Type B pancreatic cell (in vitro differentiated cells): ENCODE data around the gene PYGB. TPM values are rescaled to one million over a fixed set of nuclear protein-coding genes. Genes with fewer than 3 reads are reported as not detected.

Source experiments
- DNase-seq: peaks from one replicate; pipeline ENCODE4 v3.0.0; 2021; ENCODE audit warnings: mixed read lengths; ENCODE audit not compliant: unreplicated experiment; ENCODE audit errors: extremely low spot score
- H3K27ac Mint-ChIP-seq: 2 replicates; pipeline ENCODE4 v1.8.0; 2021; ENCODE audit warnings: mild to moderate bottlenecking, mixed read lengths
- H3K27me3 Mint-ChIP-seq: 2 replicates; pipeline ENCODE4 v1.8.0; 2021; ENCODE audit warnings: mixed read lengths
- H3K36me3 Mint-ChIP-seq: 2 replicates; pipeline ENCODE4 v1.8.0; 2021; ENCODE audit warnings: mixed read lengths
- H3K4me1 Mint-ChIP-seq: one replicate; pipeline ENCODE4 v1.8.0; 2021; ENCODE audit warnings: mixed read lengths; ENCODE audit not compliant: unreplicated experiment
- H3K4me3 Mint-ChIP-seq: 2 replicates; pipeline ENCODE4 v1.8.0; 2021; ENCODE audit warnings: mild to moderate bottlenecking, mixed read lengths
- H3K9me3 Mint-ChIP-seq: 2 replicates; pipeline ENCODE4 v1.8.0; 2021; ENCODE audit warnings: mixed read lengths
- CTCF ChIP-seq: fragments of 200-600 bp; sonication (generic); conservative IDR thresholded peaks from 2 replicates; pipeline ENCODE4 v1.5.0; 2021; ENCODE audit warnings: antibody characterized with exemption, mild to moderate bottlenecking
- total RNA-seq: library from RNA; stranded (reverse); gene quantifications from 2 replicates; pipeline ENCODE4 v1.2.1, GENCODE V29; 2021; ENCODE audit warnings: low replicate concordance

Gene PYGB
- total RNA-seq, 1 donor from 2014 or later = 52.2 TPM

GRCh38 chr20:25270829-25271251 lies 23.0 kb downstream of the PYGB start:
- H3K27me3 Mint-ChIP-seq = no peaks in the 10 kb centered on the region
- H3K4me3 Mint-ChIP-seq = no peak overlapping the region
- no peaks in the 10 kb centered on the region for H3K4me1 Mint-ChIP-seq
- TF ChIP-seq CTCF = no peak
- no peaks in the 10 kb centered on the region for H3K9me3 Mint-ChIP-seq
- no peak for DNase-seq
- H3K36me3 Mint-ChIP-seq = peaks cover 13% of the 10 kb centered on the region
- H3K27ac Mint-ChIP-seq = no peak overlapping the region

DNA sequence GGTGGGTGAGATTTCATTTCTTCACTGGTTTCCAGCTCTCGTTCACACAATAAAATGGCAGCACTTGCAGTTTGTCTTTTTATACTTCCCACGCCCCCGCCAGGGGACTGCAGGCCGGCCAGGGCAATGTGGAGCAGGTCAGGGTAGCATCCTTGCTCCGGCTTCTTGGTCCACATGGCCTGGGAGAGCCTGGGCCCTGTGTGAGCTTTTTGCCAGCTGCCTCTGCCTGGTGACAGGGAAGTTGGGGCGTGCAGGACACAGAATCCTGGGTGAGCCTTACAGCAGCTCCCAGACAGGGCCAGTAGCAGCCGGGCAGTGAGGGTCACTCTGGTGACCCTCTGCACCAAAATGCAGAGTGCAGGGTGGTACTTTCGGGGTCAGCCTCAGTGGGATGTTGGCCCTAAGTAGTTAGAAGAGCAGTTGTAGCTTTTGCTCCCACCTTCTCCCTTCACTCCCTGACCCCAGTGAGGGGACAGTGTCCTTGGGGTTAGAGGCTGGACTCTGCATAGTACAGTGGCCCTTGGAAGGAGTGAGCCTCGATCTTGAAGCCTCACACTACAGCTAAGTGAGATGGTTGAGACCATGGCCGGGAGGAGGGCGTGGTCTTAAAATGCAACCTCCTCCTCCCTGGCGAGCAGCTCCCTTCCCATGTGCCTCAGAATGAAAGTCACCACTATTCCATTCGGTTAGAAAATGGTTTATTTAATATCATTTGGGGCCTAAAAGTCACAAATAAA lies 23.8 kb downstream of the PYGB start:
- no peak for TF ChIP-seq CTCF
- Mint-ChIP-seq H3K4me3 (no peak overlapping the region), H3K27me3 (no peaks in the 10 kb centered on the region), H3K27ac (no peak overlapping the region), H3K9me3 (no peaks in the 10 kb centered on the region), H3K36me3 (peaks cover 13% of the 10 kb centered on the region), H3K4me1 (no peaks in the 10 kb centered on the region)
- no peak for DNase-seq

- H3K4me1 Mint-ChIP-seq = no peaks in the 10 kb centered on the region
- no peak for DNase-seq
- peaks cover 13% of the 10 kb centered on the region for H3K36me3 Mint-ChIP-seq
- H3K4me3 Mint-ChIP-seq = no peak overlapping the region
- no peak overlapping the region for H3K27ac Mint-ChIP-seq
- H3K9me3 Mint-ChIP-seq = no peaks in the 10 kb centered on the region
- no peak for TF ChIP-seq CTCF
- H3K27me3 Mint-ChIP-seq = no peaks in the 10 kb centered on the region
These were observed 24.5 kb downstream of the PYGB start for GRCh38 chr20:25272223-25273000.

GRCh38 chr20:25273046-25273445 lies 25.2 kb downstream of the PYGB start:
- no peak for TF ChIP-seq CTCF
- Mint-ChIP-seq H3K9me3 (no peaks in the 10 kb centered on the region), H3K27ac (no peak overlapping the region), H3K4me3 (no peak overlapping the region), H3K36me3 (peaks cover 13% of the 10 kb centered on the region), H3K27me3 (no peaks in the 10 kb centered on the region), H3K4me1 (no peaks in the 10 kb centered on the region)
- DNase-seq = no peak

- H3K9me3 Mint-ChIP-seq = no peaks in the 10 kb centered on the region
- peaks cover 11% of the 10 kb centered on the region for H3K36me3 Mint-ChIP-seq
- no peaks in the 10 kb centered on the region for H3K27me3 Mint-ChIP-seq
- no peaks in the 10 kb centered on the region for H3K4me1 Mint-ChIP-seq
- H3K4me3 Mint-ChIP-seq = no peak overlapping the region
- no peak for TF ChIP-seq CTCF
- no peak overlapping the region for H3K27ac Mint-ChIP-seq
- no peak for DNase-seq
These were observed 25.9 kb downstream of the PYGB start for GRCh38 chr20:25273541-25274358.
